Measurements from ENCODE around the gene MLLT3.
A peak's percentile ranks its signal among the peaks of the same experiment; 100 is the strongest.

GRCh38 chr9:20552874-20553557, 69.3 kb downstream of the MLLT3 start:
- peak in 2 of 4 experiments; percentile 27 to 31 for TF ChIP-seq CTCF (IDR thresholded peaks at IDR 0.05)
- no peak for TF ChIP-seq POLR2A (IDR thresholded peaks at IDR 0.05)

Data from uterus (tissue), 2 donors.